Activated T-cell treated with anti-CD3 and anti-CD28 coated beads for 1 hour (primary cell): ENCODE results near the gene PRKCH.

Source experiments
- DNase-seq: peaks from one replicate; pipeline ENCODE4 v3.0.0-alpha.2; 2020; ENCODE audit warnings: low read depth

The PRKCH gene

GRCh38 chr14:61532123-61532505 lies 210.7 kb downstream of the PRKCH start:
- DNase-seq, result no peak

- no peak for DNase-seq
These were observed 211.4 kb downstream of the PRKCH start for GRCh38 chr14:61532763-61533162.

GRCh38 chr14:61533513-61534255 lies 212.3 kb downstream of the PRKCH start:
- no peak for DNase-seq

- DNase-seq, result no peak
These were observed 213.7 kb downstream of the PRKCH start for GRCh38 chr14:61535032-61535431.

GRCh38 chr14:61535458-61535857 lies 214.1 kb downstream of the PRKCH start:
- no peak for DNase-seq

GRCh38 chr14:61536661-61537562 lies 215.5 kb downstream of the PRKCH start:
- DNase-seq, result no peak

GRCh38 chr14:61537563-61538463 lies 216.4 kb downstream of the PRKCH start:
- no peak for DNase-seq

GRCh38 chr14:61538464-61539022 lies 217.2 kb downstream of the PRKCH start:
- DNase-seq, result no peak

GRCh38 chr14:61539631-61540030 lies 218.3 kb downstream of the PRKCH start:
- no peak for DNase-seq

- no peak for DNase-seq
These were observed 219.6 kb downstream of the PRKCH start for GRCh38 chr14:61540931-61541330.

GRCh38 chr14:61542848-61543790 lies 221.7 kb downstream of the PRKCH start:
- no peak for DNase-seq

GRCh38 chr14:61543946-61544345 lies 222.6 kb downstream of the PRKCH start:
- DNase-seq, result no peak

GRCh38 chr14:61544448-61545330 lies 223.3 kb downstream of the PRKCH start:
- no peak for DNase-seq

- DNase-seq, result no peak
These were observed 224.5 kb downstream of the PRKCH start for GRCh38 chr14:61545726-61546455.

GRCh38 chr14:61547186-61548069 lies 226.0 kb downstream of the PRKCH start:
- DNase-seq, result no peak

GRCh38 chr14:61549425-61549824 lies 228.0 kb downstream of the PRKCH start:
- DNase-seq, result no peak

GRCh38 chr14:61551384-61551783 lies 230.0 kb downstream of the PRKCH start:
- DNase-seq, result no peak

GRCh38 chr14:61552241-61552640 lies 230.9 kb downstream of the PRKCH start:
- DNase-seq, result no peak
